DMS53 treated with DMSO at 0.1 percent for 48 hours (cell line): ENCODE data around the gene NFE2L3.
"Not testable (repeated sequence)": the region's sequence is repeated elsewhere in the genome, so short reads cannot be mapped to it uniquely, and the experiment has no call there.

Source experiments
- DNase-seq: peaks from one replicate; lab custom pipeline; 2025; ENCODE audit not compliant: unreplicated experiment; lab: John Stamatoyannopoulos, UW

NFE2L3 gene

GRCh38 chr7:26166684-26167266 is 14.8 kb downstream of the NFE2L3 start:
- no peak for DNase-seq

GRCh38 chr7:26167303-26167934 is 15.4 kb downstream of the NFE2L3 start:
- DNase-seq: no peak

- DNase-seq: no peak
Measured at GRCh38 chr7:26168458-26169023, 16.5 kb downstream of the NFE2L3 start.

- DNase-seq: no peak
Measured at GRCh38 chr7:26169271-26169670, 17.3 kb downstream of the NFE2L3 start.

GRCh38 chr7:26170663-26171062 is 18.7 kb downstream of the NFE2L3 start:
- no peak for DNase-seq

- DNase-seq: no peak
Measured at GRCh38 chr7:26171601-26172000, 19.6 kb downstream of the NFE2L3 start.

- DNase-seq: no peak
Measured at GRCh38 chr7:26172048-26172447, 20.1 kb downstream of the NFE2L3 start.

- not testable (repeated sequence) for DNase-seq
Measured at GRCh38 chr7:26175903-26176302, 23.9 kb downstream of the NFE2L3 start.

- DNase-seq: not testable (repeated sequence)
Measured at GRCh38 chr7:26176696-26177095, 24.7 kb downstream of the NFE2L3 start.

GRCh38 chr7:26177269-26177668 is 25.3 kb downstream of the NFE2L3 start:
- not testable (repeated sequence) for DNase-seq

- DNase-seq: no peak
Measured at GRCh38 chr7:26178272-26178960, 26.4 kb downstream of the NFE2L3 start.

- DNase-seq: no peak
Measured at GRCh38 chr7:26179422-26179821, 27.4 kb downstream of the NFE2L3 start.

GRCh38 chr7:26179826-26180497 is 28.0 kb downstream of the NFE2L3 start:
- DNase-seq: no peak

- peak; percentile 36 for DNase-seq
Measured at GRCh38 chr7:26180792-26181198, 28.8 kb downstream of the NFE2L3 start.

- DNase-seq: no peak
Measured at GRCh38 chr7:26181474-26182227, 29.7 kb downstream of the NFE2L3 start.

GRCh38 chr7:26182283-26182682 is 30.3 kb downstream of the NFE2L3 start:
- DNase-seq: no peak

- DNase-seq: no peak
Measured at GRCh38 chr7:26182706-26183105, 30.7 kb downstream of the NFE2L3 start.

GRCh38 chr7:26183545-26184280 is 31.7 kb downstream of the NFE2L3 start:
- no peak for DNase-seq

GRCh38 chr7:26184281-26185101 is 32.5 kb downstream of the NFE2L3 start:
- DNase-seq: not testable (repeated sequence)
